GM19099 (cell line): ENCODE results near the gene DCLK1.

ENCODE experiments used
- POLR2A ChIP-seq: IDR thresholded peaks from 3 replicates; pipeline ENCODE4 v1.6.1; 2011; ENCODE audit warnings: low read depth; ENCODE audit not compliant: insufficient read length; ENCODE audit errors: extremely low read depth

DCLK1 gene

DNA sequence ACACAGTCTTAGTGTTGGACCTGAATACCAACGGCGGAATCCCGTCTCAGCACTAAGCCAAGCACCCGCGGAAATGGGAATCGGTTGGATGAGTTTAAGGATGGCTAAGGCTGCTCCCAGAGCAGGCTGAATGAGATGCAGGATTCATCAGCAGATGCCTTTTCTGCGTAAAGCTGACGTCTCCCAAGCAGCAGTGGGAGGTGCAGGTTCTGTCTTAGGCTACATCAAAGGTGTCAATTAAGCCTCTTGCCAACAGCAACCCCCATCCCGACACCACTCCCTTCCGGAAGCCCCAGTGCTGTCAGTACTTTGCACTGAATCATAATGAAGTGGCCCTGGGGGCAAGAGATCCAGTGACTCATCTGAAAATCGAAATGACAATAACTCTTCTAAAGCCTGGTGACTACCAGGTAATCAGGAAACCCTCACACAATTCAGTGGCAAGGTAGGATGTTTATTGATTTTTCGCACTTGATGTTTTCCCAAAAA is 275.6 kb downstream of the DCLK1 start:
- TF ChIP-seq POLR2A, result no peak

DNA sequence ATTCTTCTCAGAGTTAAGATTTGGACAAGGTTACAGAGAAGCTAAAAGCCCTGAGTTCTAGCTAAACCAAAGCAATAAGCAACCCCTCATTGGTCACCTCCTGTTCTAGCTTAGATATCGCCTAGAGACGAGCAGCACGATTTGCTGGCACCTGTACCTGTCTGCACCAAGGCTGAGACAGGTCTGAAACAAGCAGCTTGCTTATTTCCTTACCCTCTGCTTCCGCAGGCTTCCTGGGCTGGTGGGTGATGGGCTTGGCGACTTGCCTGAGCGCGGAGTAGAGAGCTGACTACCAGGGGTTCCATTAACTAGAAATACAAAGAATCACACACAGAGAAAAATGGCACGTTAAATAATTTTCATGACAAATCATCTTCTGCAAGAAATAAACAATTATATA is 276.9 kb downstream of the DCLK1 start:
- no peak for TF ChIP-seq POLR2A

DNA sequence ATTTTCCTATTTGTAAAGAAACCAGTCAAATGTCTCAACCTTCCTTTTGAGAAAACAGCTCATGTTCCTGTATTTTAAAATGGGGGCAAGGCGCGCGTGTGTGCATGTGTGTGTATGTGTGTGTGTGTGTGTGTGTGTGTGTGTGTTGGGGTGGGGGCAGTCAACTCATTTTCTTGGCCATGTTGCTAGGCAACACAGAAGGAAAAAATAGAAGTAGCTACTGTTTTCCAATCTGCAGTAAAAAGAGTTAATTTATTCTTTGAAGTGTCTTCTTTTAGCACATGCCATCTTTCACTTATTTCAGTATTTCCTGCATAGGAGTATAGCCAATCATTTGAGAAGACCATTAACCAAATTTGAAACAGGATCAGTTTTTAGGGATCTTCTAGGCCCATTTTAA is 279.3 kb downstream of the DCLK1 start:
- TF ChIP-seq POLR2A, result no peak

DNA sequence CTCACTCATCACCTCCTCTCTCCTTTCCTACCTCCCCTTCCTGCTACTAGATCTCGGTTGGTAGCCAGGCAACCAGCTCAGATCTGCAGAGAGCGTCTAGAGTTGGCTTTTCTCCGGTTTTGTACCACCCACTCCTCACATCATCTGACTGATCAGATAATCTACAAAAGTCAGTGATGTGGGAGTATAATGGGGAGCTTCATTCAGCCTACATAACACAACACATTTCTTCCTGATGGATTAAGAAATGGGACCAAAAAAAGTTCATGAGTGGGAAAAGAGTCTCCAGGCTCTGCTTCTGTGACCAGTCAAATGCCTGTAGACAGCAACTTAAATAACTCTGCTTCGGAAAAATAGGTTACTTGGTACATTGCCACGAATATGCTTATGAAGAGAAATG is 279.8 kb downstream of the DCLK1 start:
- no peak for TF ChIP-seq POLR2A

DNA sequence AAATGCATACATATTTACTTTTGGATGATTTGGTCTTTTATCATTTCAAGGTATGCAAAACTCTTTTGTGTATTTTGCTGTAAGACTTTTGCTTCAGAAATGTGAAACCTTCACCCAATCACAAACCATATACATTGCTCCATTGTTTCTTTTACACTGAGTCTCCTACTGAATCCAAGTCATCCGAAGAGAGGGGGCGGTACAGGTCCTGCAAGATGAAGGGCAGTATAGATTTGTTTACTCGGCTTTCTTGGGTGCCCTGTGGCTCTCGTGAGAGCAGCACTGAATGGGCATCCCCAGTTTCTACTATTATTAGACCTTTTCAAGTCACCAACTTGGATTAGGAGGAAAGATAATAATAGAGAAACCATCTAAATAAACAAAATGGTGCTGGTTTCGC is 280.6 kb downstream of the DCLK1 start:
- TF ChIP-seq POLR2A, result no peak

DNA sequence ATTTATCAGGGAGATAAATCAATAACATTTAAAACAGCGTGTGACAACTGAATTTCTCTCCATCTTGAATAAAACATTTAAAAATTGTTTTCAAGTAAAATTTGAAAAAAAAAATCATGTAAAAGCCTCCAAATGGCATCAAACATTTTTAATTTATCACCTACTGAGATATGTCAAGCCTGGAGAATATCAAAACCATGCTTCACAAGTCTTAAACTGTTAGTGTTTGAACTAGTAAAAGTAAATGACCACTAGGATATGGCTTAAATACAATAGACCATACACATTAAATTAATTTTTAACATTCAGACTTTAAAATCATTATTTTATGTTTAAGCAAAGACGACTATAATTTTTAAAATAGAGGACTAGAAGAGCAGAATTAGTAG is 281.9 kb downstream of the DCLK1 start:
- TF ChIP-seq POLR2A, result no peak

DNA sequence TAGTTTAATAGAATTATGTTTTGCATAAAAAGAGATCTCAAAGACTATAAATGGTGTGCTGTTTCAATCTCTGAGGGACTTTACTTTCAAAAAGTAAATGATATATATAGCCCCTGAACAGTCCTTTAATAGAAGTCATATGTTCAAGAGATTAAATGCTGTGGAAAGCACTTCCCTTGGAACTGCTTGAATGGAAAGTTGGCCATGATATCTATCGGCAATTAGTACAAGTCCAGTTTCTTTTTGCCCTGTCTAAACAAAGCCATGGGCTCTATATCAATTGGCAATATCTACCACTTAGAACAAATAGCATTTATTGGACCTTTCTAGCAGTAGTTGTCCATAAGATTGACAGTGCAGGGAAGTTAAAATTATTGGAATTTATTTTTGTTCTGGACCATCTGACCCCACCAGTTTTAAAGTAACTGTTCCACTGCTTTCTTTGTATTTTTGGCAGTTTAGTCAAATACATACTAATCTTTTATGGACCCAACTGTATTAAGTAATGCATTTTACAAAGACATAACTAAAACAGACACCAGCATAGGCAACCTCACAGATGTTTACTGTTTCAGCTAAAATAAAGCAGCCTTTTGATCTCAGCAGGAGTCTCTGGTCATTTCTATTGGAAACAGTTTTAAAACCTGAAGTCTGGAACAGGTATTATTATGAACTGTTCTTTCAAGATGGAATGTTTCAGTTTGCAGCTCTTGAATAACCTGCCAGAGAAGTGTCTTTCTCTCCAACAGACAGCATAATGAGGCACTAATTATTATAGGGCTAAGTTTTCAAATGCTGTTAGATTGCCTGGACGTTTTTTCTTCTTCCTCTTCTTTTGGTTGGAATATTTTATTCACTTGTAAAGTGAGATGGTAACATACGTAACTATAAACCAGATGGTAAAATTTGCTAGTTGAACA is 282.6 kb downstream of the DCLK1 start:
- no peak for TF ChIP-seq POLR2A

DNA sequence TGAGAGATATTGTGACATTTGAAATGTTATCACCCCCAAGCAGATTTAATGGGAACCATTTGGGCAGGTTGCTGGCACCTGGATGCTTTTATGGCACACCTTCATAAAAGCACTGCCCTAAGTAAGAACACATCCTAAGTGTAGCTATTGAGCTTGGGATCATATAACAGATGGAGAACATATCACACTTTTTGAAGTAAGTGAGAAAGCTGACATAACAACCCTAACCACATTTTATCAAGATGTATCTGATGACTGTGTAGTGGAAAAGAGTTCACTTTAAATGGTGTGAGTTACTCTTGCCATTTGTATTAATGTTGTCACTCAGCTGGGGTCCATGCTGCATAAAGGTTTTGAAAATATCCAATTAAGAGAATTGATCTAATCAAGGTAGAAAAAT is 287.9 kb downstream of the DCLK1 start:
- no peak for TF ChIP-seq POLR2A

DNA sequence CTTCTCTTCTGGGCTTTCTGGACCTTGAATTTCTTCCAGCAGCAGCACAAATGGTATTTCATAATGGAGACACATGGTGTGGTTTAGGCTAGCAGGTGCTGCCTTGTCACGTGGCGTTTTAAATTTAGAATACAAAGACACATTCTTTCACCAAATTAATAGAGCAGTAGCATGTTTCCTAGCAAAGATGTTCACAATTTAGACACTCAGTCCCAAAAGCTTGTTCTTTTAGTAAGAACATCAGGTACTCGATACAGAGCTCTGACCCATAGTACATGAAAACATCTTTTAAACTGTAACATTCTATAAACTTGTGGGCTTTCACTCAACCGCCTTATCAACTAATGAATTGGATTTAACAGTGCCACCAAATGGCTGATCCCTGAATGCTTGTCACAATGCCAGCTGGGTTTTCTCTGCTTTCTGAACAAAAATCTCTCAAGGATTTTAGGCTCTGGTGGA is 290.1 kb downstream of the DCLK1 start:
- TF ChIP-seq POLR2A, result no peak

DNA sequence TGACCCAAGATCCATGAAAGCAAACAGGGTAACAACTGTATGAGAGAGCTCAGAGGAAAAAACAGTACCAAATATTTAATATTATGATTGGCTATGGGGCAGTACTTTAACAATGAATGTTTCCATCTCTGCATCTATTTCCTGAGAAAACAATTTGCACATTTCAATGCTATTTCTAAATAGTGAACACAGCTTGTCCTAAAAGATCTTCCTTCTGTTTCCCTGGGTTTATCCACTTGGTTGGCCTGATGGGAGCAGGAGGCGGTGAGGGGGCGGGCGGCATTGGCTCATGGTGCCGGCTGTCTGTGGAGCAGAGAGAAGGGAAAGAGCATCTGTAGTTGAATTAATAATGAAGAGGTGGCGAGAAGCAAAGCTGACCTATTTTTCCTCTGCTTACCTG is 291.4 kb downstream of the DCLK1 start:
- TF ChIP-seq POLR2A, result no peak

DNA sequence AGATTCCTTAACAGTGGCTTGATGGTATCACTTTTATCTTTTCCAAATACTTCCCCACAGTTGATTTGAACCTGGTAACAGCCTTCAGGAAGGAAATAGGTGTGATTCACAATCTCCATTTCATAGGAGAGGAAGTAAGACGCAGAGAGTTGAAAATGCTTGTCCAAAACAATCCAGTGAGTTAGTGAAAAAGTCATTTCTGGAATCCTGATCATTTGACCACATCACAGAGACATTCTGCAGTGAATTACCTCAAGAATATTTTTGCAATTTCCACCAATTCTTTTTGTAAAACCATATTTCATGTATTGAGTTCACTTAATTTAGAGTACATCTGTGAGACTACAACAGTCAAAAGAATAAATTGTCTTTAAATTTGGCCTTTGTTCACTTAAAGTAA is 292.8 kb downstream of the DCLK1 start:
- no peak for TF ChIP-seq POLR2A

DNA sequence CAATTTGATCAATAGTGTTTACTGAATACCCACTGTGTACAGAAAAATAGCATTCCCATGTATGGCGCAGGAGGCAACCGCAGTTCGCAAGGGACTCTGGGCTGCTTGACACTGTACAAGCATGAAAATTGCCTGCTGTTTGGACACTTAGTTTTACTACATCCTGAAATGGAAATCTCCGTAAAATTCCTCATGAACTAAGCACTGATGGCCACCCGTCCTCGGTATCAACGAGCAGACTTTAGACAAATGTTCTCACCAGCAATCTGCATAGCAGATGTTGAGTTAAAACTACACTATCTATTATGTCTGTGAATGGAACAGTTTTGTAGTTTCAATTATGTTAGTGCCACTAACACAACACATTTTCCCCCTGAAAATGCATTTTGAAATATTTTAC is 294.7 kb downstream of the DCLK1 start:
- no peak for TF ChIP-seq POLR2A

DNA sequence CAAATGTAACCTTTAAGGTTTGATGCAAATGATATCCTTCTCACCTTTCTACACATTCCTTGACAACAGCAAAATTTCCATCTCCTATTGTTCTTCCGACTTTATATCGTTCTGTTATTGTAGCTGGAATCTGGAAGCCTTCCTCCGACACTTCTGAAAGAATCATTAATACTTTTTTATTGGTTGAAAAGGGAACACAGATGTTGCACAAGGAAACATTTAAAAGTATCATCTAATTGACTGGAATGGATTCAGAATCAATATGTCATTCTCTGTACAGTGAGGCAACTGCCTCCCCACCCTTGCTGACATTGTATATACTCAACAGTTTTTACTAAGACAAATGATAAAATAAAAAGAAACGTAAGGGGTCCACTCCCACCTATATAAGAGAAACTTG is 295.2 kb downstream of the DCLK1 start:
- TF ChIP-seq POLR2A, result no peak

DNA sequence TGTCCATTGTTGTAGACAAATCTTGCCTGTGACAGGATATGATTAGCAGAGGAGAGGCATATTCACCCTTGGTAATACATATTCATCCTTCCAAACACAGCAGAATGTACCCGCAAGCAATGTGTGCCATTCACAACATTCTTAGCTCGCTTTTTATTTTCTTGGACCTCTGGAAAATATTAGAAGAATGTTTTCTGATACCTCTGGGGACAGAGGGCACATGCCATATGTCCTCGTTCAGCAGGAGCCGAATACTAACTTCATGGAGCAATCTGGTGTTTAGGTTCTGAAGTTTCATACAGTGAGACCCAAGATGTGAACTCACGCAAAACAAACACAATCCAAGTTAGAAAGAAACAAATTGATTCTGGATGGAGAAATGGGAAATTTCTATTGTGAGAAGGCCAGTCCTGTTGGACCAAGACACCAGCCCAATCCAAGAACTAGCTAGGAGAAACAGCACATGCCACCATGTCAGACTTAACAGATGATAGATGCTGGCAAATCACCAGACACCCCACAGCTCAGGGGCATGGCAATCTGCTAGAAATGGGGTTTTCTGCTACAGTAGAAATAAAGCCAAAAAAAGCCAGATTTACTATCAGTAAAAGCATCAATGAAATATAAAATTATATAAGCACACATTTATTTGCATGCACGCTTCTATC is 297.4 kb downstream of the DCLK1 start:
- TF ChIP-seq POLR2A, result no peak

DNA sequence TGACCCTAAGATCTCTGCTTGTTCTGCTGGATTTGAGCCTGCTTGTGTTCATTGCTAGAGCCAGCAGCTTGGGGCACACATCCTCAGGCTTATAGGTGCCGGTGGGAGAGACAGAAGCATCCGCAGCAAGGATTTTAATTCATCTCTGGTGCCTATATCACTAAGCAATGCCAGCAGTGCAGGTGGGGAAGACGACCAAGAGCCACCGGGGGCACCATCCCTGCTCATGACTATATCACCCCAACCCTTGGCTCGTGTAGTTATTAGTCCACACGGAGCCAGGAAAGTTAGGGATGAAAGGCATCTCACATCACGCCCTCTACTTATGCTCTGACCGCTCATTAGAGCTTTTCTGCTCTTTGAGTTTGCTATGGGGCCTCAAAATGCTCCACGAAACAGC is 298.2 kb downstream of the DCLK1 start:
- TF ChIP-seq POLR2A, result no peak

DNA sequence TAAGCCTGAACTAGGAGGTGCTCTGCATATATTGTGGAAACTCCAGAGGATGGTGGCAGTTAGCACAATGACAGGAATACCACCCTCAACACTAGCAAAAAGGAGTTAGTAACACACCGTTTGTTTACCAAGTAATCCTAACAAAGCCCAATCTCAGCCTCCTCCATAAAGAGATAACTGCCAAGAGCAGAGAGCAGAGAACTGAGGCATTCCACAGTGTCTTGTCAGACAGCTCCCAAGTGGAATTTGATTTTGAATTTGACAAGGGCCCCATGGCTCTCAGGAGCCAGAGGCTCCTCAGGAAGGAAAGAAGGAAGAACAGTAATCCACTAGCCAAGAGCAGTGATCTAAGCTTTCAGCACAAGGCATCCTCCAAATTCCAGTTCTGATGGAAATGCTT is 298.6 kb downstream of the DCLK1 start:
- TF ChIP-seq POLR2A, result no peak
